ENCODE results near the gene B4GALNT3.

B4GALNT3 gene

DNA sequence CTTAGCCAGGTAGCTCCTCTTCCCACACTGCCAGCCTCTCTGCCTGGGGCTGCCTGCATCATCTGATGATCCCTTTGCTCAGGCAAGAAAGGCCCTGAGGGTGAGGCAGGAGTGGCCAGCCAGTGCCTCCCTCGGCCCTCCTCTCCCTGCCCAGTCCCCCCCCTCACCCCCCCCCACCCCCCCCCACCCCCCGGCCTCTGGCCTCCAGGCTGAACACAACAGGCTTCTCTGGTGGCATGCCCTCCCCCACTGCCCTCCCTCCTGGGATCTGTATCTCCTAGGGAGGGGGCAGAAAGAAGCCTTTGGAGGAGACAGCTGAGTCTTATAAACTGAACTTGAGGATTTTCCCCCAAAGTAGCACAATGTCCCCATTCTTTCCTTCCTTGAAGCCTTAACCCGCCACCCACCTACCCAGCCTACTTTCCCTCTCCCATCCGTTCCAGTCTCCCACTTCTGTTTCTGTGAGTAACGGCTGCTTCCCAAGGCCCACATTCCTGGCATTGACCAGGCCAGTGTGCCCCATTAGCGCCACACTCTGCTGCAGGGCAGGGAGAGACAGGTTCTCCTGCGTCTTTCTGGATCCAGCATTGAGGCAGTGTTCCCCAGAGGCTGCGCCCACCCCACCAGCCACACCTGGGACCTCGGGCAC lies 82.1 kb downstream of the B4GALNT3 start:
- DNase-seq, result no peak

DNA sequence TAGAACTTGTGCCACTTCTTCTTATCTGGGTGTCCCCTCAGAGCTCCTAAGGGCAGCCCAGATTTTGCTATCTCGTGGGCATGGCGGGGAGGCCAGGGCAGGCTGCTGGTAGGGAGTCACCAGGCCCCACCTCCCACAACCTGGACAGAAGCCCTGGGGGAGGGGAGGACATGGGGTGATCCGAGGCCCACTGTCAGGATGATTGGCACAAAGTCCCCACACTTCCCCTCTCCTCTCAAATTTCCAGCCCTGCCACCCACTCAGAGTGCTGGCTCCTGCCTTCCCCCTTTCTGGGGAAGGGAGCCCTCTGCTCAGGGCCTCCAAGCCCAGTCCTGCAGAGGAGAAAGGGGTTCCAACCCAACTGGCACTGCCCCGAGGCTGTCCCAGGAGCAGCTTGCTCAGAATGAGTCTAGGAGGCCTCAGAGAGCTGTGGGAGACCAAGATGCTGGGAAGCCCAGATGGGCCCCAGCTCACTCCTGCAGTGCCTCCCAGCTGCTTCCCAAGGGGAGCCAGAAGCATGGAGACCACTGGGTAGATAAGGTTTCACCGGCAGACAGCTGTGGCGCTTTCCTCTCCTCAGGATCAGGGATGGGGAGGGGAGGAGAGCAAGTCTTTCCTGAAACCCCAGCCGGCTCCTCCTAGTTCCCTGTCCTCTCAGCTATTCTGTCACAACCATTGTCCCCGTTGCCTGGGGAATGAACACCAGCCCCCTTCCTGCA lies 82.8 kb downstream of the B4GALNT3 start:
- peak in 1 of 3 donors; percentile 35 for DNase-seq

DNA sequence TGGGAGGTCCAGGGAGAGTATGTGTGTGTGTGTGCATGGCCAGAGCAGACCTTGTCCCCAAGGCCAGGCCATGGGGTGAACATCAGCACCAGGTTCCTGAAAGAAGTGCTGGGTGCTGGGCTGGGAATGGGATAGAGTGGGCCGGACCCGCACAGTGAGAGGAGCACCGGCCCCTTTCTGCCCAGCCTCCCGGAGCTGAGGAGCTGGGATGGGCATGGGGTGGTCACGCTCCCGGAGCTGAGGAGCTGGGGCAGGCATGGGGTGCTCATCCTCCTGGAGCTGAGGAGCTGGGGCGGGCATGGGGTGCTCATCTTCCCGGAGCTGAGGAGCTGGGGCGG lies 83.3 kb downstream of the B4GALNT3 start:
- no peak for DNase-seq

DNA sequence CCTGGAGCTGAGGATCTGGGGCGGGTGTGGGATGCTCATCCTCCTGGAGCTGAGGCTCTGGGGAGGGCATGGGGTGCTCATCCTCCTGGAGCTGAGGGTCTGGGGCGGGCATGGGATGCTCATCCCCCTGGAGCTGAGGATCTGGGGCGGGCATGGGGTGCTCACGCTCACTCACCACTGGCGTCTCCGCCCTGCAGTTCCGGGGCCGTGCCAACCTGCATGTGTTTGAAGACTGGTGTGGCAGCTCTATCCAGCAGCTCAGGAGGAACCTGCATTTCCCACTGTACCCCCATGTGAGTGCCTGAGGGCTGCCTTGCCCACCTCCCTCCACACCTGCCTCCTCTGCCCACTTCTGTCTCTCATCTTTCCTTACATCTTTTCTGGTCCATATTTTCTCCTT lies 84.4 kb downstream of the B4GALNT3 start:
- DNase-seq, result no peak

DNA sequence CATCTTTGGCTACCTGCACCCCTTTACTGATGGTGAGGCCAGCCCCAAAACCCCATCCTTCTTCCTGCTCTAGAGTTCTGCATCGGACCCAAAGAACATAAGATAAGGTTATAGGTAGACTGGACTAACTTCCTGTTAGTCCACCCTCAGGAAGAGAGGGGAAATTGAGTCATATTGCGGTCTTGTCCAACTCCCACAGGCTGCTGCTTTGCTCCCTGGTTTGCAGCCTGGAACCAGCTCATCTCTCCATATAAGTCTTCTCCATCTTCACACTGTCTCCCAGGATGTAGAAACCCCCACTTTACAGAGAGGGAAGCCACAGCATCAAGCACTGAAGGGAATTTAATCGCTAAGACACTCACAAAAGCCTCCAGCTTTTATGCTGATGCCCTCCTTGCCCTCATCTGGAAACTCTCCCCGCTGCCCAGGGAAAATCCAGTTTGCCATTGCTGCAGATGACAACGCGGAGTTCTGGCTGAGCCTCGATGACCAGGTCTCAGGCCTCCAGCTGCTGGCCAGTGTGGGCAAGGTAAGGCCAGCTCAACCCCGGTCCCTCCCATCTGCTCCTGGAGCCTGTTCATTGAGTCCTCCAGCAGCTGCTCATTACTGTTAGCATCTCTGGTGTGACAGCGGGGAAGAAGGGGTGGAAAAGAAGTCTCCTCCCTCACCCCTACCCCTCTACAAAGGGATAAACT lies 85.3 kb downstream of the B4GALNT3 start:
- peak in 1 of 3 donors; percentile 29 for DNase-seq

DNA sequence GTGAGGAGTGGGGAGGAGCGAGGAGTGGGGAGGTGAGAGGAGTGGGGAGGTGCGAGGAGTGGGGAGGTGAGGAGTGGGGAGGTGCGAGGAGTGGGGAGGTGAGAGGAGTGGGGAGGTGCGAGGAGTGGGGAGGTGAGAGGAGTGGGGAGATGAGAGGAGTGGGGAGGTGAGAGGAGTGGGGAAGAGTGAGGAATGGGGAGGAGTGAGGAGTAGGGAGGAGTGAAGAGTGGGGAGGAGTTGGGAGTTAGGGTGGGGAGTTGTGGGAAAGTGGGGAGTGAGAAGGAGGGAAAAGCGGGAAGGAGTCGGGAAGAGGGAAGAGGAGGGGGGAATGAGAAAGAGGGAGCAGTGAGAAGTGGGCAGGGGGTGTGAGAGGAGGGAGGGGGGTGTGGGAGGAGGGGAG lies 86.1 kb downstream of the B4GALNT3 start:
- DNase-seq, result no peak

DNA sequence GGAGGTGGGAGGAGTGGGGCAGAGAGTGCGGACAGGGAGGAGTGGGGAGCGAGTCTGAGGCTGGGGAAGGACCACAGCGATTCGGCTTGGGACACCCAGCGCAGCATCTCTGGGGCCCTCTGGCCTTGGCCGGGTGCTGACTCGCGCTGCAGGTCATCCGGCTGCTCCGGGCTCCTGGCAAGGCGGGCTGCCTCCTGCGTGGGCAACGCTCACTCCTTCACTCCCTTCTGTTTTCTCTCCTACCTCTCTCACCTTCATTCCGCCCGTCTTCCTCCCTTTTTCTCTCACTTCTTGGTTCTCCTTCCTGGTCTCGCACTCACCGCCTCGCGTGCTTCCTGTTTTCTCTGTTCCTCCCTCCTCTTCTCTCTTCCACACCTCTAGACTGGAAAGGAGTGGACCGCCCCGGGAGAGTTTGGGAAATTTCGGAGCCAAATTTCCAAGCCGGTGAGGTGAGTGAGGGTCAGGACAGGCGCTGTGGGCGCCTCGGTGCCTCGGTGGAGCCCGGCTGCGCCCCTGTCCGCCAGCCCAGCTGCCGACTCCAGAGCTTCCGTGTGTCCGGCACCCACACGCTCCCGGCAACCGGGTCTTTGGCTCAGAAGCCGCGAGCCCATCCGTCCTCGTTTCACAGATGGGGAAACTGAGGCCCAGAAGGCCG lies 86.7 kb downstream of the B4GALNT3 start:
- peak in 1 of 3 donors; percentile 35 for DNase-seq

DNA sequence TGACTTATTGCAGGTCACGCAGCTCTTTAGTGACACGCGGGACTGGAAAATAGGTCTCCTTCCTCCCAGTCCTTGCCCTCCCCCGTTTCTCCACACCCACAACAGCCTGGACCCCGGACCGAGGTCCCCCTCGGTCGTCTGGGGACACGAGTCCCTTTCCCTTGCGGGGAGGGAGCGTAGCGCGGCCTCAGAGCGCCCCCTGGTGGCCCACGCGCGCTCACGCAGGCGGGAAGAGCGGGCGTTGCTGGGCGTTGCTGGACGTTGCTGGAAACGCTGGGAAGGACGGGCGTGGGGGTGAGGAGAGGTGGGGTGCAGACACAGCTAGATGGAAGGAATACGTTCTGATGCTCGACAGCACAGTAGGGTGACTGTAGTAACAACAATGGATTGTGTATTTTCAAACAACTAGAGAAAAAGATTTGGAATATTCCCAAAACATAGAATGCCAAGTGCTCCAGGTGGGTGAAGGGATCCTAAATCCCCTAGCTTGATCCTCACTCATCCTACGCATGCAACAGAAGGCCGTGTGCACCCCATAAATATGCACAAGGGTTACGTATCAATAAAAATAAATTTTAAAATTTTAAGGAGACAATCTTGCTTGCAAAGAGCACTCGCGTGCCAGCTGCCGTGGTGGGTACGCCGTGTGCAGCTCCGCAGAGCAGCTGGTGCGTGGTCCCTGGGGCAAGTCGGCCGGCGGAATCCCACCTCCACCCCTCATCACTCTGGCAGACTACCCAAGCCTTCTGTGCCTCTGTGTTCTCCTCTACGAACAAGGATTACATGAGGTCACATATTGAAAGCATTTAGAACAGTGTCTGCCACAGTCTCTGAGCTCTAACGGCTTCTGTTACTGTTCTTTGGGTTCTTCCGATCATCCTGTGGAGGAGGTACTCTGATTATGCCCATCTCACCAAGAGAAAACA lies 87.4 kb downstream of the B4GALNT3 start:
- peak; percentile 75 to 86 (median 81) for DNase-seq

DNA sequence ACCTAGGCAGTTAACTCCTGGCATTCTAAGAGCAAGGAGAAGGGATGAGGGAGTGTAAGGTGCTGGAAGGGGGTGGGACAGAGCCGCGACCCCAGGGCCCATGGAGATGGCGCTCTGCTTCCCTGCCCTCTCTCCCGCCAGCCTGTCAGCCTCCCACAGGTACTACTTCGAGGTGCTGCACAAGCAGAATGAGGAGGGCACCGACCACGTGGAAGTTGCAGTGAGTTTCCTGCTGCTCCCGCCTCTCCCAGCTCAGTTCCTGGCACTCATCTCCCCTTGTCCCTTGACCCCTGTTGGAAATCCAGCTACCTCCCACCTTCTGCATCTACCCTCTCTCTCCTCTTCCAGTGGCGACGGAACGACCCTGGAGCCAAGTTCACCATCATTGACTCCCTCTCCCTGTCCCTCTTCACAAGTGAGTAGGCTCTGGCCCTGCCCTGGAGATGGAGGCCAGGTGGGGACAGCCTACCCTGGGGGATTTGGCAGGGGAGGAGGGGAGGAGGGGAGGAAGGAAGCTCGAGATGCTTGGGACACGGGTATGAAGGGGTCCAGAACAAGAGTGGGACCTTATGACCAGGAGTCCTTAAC lies 88.2 kb downstream of the B4GALNT3 start:
- DNase-seq, result no peak

DNA sequence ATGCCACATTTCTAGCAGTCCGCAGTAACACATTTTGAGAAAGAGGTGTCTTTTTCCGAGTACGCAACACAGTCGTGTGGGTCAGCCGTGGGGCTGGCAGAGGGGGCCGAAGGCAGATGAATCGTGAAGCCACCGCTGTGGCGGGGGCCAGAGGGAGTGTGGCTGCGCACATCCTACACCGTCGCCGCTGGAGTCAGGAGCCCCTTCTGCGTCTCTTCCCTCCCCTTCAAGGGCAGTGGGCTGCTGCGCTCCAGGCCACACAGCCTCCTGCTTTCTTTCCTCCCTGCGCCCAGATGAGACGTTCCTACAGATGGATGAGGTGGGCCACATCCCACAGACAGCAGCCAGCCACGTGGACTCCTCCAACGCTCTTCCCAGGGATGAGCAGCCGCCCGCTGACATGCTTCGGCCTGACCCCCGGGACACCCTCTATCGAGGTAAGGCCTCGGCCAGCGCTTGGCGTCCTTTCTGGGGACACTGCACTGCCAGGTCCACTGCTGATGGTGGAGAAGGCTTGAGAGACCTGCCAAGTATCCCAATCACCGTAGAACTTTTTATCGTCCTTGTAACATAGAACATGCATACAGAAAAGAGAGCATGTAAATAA lies 89.8 kb downstream of the B4GALNT3 start:
- no peak for DNase-seq

DNA sequence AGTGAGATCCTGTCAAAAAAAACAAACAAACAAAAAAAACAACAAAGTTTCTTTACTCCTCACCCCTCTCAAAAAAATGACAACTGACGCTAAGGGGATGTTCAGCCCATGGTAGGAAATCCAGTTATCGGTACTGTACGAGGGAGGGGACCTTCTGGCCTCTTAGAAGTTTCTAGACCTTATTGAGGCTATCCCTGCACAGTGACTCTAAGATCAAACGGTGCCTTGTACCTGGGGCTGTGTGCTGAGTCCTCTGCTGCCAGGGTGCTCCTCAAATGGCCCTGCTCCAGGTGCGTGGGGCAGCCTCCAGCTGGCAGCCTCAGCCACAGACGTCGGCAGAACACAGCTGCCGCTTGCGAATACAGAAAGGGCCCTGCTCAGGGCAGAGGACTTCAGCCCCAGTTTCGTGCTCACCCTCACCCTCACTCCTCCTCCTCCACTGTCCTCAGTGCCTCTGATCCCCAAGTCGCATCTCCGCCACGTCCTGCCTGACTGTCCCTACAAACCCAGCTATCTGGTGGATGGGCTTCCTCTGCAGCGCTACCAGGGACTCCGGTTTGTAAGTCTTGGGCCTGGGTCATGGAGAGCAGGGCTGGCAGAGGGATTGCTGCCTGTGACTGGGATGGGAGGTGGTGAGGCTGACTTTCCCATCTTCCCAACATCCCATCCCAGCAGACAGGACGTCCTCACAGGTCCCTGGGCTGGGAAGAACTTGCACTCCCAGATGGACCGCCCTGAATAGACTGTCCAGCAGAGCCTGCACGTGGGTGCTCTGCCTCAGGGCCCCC lies 90.9 kb downstream of the B4GALNT3 start:
- DNase-seq, result no peak

DNA sequence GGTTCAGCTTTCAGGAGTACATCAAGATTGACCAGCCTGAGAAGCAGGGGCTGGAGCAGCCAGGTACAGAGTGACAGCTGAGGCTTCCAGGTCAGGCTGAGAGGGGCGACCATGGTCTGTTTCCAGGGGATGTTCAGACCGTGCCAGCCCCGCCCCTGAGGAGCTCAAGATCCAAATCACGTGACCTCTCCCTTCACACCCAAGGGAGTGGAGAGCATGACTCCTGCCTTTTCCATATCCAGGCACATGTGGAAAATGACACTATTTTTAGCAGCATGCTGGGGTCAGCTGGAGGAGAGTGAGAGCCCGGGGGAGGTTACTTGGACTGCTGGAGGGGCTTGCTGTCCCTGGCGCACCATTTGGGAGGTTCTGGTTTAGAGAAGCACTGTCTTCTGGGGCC lies 92.7 kb downstream of the B4GALNT3 start:
- no peak for DNase-seq

DNA sequence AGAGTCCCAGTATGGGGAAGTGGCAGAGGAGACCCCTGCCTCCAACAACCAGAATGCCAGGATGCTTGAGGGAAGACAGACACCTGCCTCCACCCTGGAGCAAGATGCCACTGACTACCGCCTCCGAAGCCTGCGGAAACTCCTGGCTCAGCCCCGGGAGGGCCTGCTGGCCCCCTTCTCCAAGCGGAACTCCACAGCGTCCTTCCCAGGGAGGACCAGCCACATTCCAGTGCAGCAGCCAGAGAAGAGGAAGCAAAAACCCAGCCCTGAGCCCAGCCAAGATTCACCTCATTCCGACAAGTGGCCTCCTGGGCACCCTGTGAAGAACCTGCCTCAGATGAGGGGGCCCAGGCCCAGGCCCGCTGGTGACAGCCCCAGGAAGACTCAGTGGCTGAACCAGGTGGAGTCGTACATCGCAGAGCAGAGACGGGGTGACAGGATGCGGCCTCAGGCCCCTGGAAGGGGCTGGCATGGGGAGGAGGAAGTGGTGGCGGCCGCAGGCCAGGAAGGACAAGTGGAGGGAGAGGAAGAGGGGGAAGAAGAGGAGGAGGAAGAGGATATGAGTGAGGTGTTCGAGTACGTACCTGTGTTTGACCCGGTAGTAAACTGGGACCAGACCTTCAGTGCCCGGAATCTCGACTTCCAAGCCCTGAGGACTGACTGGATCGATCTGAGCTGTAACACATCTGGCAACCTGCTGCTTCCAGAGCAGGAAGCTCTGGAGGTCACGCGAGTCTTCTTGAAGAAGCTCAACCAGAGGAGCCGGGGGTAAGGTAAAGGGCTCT lies 93.7 kb downstream of the B4GALNT3 start:
- no peak for DNase-seq

DNA sequence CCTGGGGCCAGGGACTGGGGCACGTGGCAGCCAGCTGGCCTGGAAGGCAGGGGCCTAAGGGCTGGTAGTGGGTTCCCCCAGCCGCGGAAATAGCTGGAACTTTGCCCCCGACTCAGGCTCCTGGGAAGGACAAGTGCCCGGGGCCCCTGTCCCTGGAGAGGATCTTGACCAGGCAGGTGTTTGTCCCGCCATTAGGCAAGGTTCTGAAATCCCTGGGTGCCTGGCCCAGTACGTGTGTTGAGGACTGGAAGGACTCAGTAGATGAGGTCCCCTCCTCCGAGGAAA lies 94.2 kb downstream of the B4GALNT3 start:
- no peak for DNase-seq

DNA sequence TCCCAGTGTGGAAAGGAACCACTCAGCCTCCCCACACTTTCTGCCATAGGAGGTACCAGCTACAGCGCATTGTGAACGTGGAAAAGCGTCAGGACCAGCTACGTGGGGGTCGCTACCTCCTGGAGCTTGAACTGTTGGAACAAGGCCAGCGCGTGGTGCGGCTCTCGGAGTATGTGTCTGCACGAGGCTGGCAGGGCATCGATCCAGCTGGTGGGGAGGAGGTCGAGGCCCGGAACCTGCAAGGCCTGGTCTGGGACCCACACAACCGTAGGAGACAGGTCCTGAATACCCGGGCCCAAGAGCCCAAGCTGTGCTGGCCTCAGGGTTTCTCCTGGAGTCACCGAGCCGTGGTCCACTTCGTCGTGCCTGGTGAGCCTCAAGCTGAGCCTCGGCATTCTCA lies 96.8 kb downstream of the B4GALNT3 start:
- no peak for DNase-seq

DNA sequence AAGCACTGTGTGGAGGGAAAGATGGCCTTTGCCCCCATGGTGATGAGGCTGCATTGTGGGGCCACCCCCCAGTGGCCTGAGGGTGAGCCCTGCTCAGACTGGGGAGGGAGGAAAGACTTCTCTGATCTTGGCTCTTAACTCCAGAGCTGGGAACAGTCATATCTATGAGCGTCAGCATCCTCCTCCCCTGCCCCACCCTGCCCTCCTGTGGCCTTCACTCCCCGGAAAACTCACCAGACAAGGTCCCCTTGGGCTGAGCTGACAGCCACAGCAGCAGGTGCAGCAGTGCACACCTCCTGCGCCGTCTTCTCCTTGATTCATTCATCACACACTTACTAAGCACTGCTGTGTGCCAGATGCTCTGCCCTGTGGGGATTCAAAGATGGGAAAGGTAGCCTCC lies 98.8 kb downstream of the B4GALNT3 start:
- no peak for DNase-seq

DNA sequence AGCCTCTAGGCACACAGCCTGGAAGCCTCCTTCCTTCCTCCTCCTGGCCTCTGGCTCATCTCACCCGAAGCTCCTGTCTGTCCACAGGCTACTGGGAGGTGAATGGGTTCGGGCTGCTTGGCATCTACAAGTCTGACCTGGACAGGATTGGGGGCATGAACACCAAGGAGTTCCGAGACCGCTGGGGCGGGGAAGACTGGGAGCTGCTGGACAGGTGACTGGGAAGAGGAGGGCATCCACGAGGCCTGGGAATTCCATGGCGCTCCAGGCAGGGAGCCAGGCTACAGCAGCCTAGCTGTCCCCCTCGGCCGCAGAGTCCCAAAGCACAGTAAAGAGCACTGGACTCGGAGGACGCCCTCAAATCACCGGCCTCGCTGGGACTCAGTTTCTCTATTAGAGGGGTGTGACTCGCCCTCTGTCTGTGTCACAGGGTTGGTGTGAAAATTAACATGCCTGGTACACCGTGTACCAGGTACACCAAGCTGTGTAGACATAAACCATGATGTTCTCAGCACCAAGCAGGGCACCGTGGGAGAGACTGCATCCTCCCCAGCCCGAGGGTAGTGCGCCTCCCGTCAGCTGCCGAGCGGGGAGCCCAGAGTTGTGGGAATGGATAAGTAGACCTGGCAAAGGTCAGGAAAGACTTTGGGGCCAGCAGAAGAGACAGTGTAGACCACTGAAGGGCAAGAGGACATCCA lies 99.6 kb downstream of the B4GALNT3 start:
- DNase-seq, result no peak

DNA sequence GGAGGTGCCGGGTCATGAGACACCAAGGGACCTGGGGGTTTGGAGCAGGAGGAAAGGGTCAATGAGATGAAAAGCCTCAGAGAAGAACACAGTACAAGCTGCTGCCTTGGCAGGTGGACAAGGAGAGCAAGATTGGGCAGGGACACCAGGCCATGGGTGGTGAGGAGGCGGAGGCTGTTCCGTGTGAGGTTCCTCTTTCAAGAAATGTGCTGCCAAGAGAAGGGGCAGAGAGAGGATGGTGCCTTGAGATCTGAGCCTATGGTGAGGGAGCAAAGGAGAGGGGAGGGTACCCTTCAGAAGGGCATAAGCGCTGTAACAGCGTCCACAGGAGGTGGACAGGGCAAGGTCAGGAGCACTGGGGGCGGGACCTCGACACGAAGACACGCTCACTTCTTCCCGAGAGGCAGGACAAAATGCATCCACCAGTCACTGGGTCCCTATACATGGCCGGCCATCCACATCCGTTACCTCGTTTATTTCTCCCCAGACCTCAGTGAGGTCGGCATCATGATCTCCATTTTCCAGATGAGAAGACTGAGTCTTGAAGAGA lies 100.2 kb downstream of the B4GALNT3 start:
- peak; percentile 58 to 66 (median 58) for DNase-seq

DNA sequence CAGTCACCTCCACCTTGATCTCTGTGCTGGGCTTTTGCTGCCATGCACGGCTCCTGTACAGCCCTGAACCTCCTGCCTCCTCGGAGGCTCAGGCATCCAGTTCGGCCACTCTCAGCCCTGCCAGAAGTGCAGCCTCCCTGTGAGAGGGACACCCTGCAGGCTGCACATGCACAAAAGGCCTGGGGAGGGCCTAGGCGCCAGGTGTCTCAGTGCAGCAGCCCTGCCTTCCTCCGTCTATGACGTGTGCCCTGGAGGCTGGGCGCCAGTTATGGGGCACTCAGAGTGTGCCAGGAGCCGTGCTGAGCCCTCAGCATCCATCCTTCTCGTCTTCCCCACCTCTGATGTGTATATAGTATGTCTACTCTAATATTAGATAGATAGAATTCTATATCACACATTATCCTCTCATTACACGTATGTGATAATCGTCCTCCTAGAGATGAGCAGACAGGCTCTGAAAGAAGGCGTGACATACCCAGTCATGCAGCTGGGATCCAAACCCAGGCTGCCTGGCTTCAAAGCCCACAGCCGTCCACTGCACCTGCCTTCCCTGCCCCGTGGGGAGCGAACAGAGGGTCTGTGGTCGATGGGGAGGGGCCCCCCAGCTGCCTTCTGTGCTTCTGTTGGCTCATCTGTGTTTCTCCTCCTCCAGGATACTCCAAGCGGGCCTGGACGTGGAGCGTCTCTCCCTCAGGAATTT lies 101.1 kb downstream of the B4GALNT3 start:
- no peak for DNase-seq

Measured in suppressor macrophage treated with lipopolysaccharide for 1 hour (primary cell).